HL-60 (cell line): ENCODE data around the gene GGPS1.

Experiments used
- DNase-seq, 2 experiments: peaks; one replicate each; pipeline ENCODE4 v3.0.0-alpha.2; 2010 to 2020; ENCODE audit warnings: low read depth in 1 of 2, low spot score in 1 of 2
- H3K27ac ChIP-seq: fragments of 250-450 bp; sonication (Bioruptor Pico); replicated peaks from 2 replicates; pipeline ENCODE4 v1.5.1; 2020; ENCODE audit warnings: mild to moderate bottlenecking, moderate library complexity
- H3K27me3 ChIP-seq: fragments of 250-450 bp; sonication (Bioruptor Pico); 2 replicates; pipeline ENCODE4 v1.5.1; 2021; ENCODE audit warnings: mild to moderate bottlenecking, moderate library complexity; ENCODE audit not compliant: insufficient read depth, poor library complexity, severe bottlenecking
- H3K4me3 ChIP-seq: replicated peaks from 2 replicates; pipeline ENCODE4 v1.5.1; 2011; ENCODE audit warnings: mild to moderate bottlenecking, control low read depth, low read length; ENCODE audit not compliant: insufficient read depth
- GABPA ChIP-seq: IDR thresholded peaks from 2 replicates; pipeline ENCODE4 v1.6.1; 2012; ENCODE audit warnings: low read depth
- POLR2AphosphoS5 ChIP-seq: IDR thresholded peaks from 2 replicates; pipeline ENCODE4 v1.6.1; 2012; ENCODE audit warnings: low read depth
- SPI1 ChIP-seq: IDR thresholded peaks from 2 replicates; pipeline ENCODE4 v1.6.1; 2012; ENCODE audit warnings: low read depth, mild to moderate bottlenecking, borderline replicate concordance
- TF ChIP-seq, protein P1 (sequence below): IDR thresholded peaks from 2 replicates; pipeline ENCODE4 v1.6.1; 2012; ENCODE audit warnings: low read depth; ENCODE audit not compliant: insufficient replicate concordance
- TF ChIP-seq, protein P2 (sequence below): IDR thresholded peaks from one replicate; pipeline ENCODE4 v1.5.1; 2011; ENCODE audit warnings: low read length, control low read depth, inconsistent platforms; ENCODE audit not compliant: insufficient read depth

GGPS1 gene

DNA sequence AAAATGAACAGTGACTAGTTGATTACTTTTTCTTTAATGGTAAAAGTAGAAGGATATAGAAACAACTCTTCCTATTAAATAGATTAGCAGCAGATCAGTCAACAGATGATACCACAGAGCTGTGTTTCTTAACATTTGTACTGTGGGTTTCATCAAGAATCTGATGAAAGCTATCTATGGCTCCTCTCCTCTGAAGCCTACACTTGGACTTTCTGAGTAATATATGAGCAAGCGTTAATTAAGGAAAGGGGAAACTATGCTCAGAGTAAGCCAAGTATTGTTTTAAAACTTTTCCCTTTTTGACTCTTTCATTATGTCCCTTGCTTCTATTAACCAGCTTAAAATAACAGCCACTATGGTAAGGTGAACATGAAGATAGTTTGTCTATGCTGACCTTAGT lies 11.2 kb upstream of the GGPS1 start:
- TF ChIP-seq, protein P1, sequence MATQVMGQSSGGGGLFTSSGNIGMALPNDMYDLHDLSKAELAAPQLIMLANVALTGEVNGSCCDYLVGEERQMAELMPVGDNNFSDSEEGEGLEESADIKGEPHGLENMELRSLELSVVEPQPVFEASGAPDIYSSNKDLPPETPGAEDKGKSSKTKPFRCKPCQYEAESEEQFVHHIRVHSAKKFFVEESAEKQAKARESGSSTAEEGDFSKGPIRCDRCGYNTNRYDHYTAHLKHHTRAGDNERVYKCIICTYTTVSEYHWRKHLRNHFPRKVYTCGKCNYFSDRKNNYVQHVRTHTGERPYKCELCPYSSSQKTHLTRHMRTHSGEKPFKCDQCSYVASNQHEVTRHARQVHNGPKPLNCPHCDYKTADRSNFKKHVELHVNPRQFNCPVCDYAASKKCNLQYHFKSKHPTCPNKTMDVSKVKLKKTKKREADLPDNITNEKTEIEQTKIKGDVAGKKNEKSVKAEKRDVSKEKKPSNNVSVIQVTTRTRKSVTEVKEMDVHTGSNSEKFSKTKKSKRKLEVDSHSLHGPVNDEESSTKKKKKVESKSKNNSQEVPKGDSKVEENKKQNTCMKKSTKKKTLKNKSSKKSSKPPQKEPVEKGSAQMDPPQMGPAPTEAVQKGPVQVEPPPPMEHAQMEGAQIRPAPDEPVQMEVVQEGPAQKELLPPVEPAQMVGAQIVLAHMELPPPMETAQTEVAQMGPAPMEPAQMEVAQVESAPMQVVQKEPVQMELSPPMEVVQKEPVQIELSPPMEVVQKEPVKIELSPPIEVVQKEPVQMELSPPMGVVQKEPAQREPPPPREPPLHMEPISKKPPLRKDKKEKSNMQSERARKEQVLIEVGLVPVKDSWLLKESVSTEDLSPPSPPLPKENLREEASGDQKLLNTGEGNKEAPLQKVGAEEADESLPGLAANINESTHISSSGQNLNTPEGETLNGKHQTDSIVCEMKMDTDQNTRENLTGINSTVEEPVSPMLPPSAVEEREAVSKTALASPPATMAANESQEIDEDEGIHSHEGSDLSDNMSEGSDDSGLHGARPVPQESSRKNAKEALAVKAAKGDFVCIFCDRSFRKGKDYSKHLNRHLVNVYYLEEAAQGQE, result no peak
- TF ChIP-seq, protein P2, sequence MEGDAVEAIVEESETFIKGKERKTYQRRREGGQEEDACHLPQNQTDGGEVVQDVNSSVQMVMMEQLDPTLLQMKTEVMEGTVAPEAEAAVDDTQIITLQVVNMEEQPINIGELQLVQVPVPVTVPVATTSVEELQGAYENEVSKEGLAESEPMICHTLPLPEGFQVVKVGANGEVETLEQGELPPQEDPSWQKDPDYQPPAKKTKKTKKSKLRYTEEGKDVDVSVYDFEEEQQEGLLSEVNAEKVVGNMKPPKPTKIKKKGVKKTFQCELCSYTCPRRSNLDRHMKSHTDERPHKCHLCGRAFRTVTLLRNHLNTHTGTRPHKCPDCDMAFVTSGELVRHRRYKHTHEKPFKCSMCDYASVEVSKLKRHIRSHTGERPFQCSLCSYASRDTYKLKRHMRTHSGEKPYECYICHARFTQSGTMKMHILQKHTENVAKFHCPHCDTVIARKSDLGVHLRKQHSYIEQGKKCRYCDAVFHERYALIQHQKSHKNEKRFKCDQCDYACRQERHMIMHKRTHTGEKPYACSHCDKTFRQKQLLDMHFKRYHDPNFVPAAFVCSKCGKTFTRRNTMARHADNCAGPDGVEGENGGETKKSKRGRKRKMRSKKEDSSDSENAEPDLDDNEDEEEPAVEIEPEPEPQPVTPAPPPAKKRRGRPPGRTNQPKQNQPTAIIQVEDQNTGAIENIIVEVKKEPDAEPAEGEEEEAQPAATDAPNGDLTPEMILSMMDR, result no peak
- TF ChIP-seq POLR2AphosphoS5, result no peak
- TF ChIP-seq SPI1, result no peak
- TF ChIP-seq GABPA, result no peak
- H3K4me3 ChIP-seq, result no peak overlapping the region
- no peak for DNase-seq
- no peak overlapping the region for H3K27ac ChIP-seq
- H3K27me3 ChIP-seq, result no peaks in the 10 kb centered on the region

DNA sequence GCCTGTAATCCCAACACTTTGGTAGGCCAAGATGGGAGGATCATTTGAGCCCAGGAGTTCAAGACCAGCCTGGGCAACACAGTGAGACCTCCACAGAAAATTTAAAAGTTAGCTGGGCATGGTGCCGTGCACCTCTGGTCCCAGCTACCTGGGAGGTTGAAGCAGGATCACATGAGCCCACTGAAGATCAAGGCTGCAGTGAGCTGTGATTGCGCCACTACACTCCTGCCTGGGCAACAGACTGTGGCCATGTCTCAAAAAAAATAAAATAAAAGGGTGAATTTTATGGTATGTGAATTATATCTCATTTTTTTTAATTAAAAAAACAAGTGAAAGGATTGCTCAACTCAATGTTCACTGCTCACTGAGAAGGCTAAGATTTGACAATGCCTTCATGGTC lies 9.1 kb upstream of the GGPS1 start:
- TF ChIP-seq SPI1 (no peak), GABPA (no peak), POLR2AphosphoS5 (no peak)
- TF ChIP-seq, protein P2, result no peak
- TF ChIP-seq, protein P1, result no peak
- no peaks in the 10 kb centered on the region for H3K27me3 ChIP-seq

DNA sequence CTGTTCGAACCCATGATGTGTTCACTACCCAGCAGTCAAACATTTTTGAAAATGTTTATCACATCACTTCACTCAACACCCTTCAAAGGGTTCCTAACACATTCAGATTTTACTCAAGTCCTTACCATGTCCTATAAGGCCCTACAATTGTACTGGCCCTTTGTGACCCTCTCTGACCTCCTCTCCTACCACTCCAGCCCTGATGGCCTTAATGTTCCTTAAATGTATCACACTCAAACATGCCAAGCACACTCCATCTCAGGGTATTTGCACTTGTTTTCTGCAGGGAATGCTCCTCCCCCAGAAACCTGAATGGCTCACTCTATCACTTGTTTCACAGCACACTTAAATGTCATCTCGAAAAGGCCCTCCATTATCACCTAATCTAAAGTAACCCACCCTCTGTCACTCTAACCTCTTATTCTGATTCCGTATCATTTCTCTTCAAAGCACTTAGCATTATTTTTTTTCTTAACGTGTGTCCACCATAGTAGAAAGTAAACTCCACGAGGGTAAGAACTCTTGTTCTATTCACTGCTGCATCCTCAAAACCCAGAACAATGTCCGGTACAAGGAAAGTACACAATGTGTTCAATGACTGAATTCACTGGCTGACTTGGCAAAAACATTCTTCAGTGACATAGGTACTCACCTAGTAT lies 7.7 kb upstream of the GGPS1 start:
- DNase-seq, result no peak
- TF ChIP-seq, protein P2, result no peak
- TF ChIP-seq, protein P1, result no peak
- TF ChIP-seq GABPA, result no peak
- TF ChIP-seq SPI1, result no peak
- no peak for TF ChIP-seq POLR2AphosphoS5
- H3K27ac ChIP-seq, result no peak overlapping the region
- H3K4me3 ChIP-seq, result no peak overlapping the region
- no peaks in the 10 kb centered on the region for H3K27me3 ChIP-seq

More for the DNA sequence above, 9.1 kb upstream of the GGPS1 start:
- H3K27ac ChIP-seq, result no peak overlapping the region
- H3K4me3 ChIP-seq, result no peak overlapping the region
- DNase-seq, result no peak
